Measurements from ENCODE around the gene PDE4D.

PDE4D gene

DNA sequence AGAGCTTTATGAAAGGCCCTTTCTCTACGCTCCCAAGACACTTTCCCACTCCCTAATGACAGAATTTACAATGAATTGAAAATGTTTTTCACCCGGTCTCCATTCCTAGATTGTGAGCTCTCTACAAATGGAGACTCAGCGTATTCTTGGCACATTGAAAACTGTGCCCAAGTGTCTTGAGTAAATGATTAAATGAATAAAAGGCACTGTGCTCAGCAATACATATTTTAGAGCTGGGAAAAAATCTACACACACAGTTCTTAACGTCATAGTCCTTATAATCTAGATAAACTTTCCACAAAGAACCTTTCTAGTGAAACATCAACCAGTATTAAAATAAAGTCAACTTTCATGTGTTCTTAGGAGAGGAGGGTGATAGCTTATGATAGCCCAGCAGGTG is 676.7 kb downstream of the PDE4D start:
- no peak for TF ChIP-seq CTCF (IDR thresholded peaks at IDR 0.05; ENCODE audit: low read depth, low read length)
- Histone ChIP-seq H3K4me1 (no peaks in the 10 kb centered on the region), H3K36me3 (no peaks in the 10 kb centered on the region), H3K9me3 (no peaks in the 10 kb centered on the region; the same call in 1 of the 2 replicates), H3K27me3 (no peaks in the 10 kb centered on the region), H3K4me3 (ENCODE audit: low read depth, low read length) (no peak overlapping the region)
- no peak for DNase-seq

DNA sequence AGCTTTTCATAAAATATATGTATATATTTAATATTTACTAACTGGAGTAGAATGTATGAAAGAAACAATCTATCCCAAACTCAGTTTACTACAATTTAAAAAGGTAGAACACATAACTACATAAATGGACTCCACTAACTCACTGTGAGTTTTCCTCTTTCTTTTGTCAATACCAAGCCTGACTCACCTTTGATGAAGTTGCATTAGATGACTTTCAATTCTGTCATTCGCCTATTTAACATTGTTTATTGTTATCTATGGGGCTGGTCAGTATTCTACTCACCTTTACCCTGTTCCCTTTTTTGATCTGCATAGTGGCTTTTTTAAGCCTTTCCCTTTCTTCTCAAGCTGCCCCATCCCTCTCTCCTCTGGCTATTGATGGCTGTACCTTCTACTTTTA is 680.9 kb downstream of the PDE4D start:
- Histone ChIP-seq H3K9me3 (no peaks in the 10 kb centered on the region; the same call in 1 of the 2 replicates), H3K27me3 (no peaks in the 10 kb centered on the region), H3K4me1 (peaks cover 17% of the 10 kb centered on the region), H3K36me3 (no peaks in the 10 kb centered on the region), H3K4me3 (ENCODE audit: low read depth, low read length) (no peak overlapping the region)
- DNase-seq, result no peak
- TF ChIP-seq CTCF (IDR thresholded peaks at IDR 0.05; ENCODE audit: low read depth, low read length), result no peak

DNA sequence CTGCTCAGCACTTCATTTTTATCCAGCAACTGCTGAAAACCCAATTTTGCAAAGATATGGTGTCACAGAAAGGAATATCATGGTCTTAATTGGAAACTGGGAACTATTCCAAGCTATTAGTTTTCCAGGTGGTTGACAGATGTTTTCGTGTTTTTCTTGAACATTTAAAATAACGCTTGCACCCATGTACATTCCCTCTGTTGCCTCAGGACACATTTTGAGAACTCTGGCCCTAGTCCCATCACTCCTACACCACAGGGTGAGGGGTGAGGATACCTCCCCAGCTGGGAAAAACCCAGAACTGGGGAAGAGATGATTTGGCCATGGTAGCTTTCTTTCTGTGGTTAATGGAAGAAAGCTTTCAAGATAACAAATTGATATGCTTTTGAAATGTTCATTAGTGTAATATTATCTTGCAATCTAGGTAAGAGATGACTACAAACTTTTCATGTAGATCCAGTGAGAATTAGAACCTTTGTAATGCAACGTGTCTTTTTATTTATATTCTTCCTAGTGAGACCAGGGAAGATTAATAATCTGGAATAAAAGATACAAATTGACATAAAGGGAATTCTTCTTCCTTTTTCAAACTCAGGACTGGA is 683.7 kb downstream of the PDE4D start:
- H3K4me3 ChIP-seq (ENCODE audit: low read depth, low read length), result no peak overlapping the region
- TF ChIP-seq CTCF (IDR thresholded peaks at IDR 0.05; ENCODE audit: low read depth, low read length), result no peak
- H3K36me3 ChIP-seq, result no peaks in the 10 kb centered on the region
- no peaks in the 10 kb centered on the region for H3K27me3 ChIP-seq
- peak; percentile 72 for DNase-seq
- no peaks in the 10 kb centered on the region; the same call in 1 of the 2 replicates for H3K9me3 ChIP-seq
- peaks cover 18% of the 10 kb centered on the region for H3K4me1 ChIP-seq

GRCh38 chr5:59208474-59208873 is 685.1 kb downstream of the PDE4D start:
- H3K36me3 ChIP-seq, result no peaks in the 10 kb centered on the region
- no peaks in the 10 kb centered on the region for H3K27me3 ChIP-seq
- TF ChIP-seq CTCF (IDR thresholded peaks at IDR 0.05; ENCODE audit: low read depth, low read length), result no peak
- H3K4me1 ChIP-seq, result peaks cover 23% of the 10 kb centered on the region
- DNase-seq, result no peak
- no peak overlapping the region for H3K4me3 ChIP-seq (ENCODE audit: low read depth, low read length)
- H3K9me3 ChIP-seq, result no peaks in the 10 kb centered on the region; the same call in 1 of the 2 replicates

- TF ChIP-seq CTCF (IDR thresholded peaks at IDR 0.05; ENCODE audit: low read depth, low read length), result no peak
- H3K36me3 ChIP-seq, result no peaks in the 10 kb centered on the region
- no peak for DNase-seq
- H3K9me3 ChIP-seq, result no peaks in the 10 kb centered on the region; the same call in 1 of the 2 replicates
- peaks cover 23% of the 10 kb centered on the region for H3K4me1 ChIP-seq
- H3K27me3 ChIP-seq, result no peaks in the 10 kb centered on the region
- H3K4me3 ChIP-seq (ENCODE audit: low read depth, low read length), result no peak overlapping the region
These were observed 686.1 kb downstream of the PDE4D start for GRCh38 chr5:59207401-59207800.

DNA sequence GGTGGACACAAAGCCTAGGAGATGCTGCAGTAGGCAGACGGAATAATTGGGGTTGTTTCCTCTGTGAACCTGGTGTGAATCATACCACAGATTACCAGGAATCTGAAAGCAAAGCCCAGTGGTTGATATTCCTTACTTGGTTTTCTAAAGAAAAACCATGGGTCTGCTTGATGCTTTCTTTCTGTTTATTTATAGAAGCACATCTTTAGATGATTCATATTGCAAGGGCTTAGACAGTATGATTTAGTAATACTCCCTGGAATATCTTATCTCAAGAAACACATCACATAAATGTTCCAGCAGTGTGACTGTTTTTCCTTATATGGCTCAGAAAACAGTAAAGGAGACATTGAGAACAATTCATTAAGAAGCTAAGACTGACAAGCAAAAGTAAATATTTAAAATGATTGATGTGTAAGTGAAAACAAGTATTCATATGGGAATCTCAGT is 687.4 kb downstream of the PDE4D start:
- peaks cover 23% of the 10 kb centered on the region for H3K4me1 ChIP-seq
- H3K27me3 ChIP-seq, result no peaks in the 10 kb centered on the region
- H3K36me3 ChIP-seq, result no peaks in the 10 kb centered on the region
- DNase-seq, result no peak
- no peaks in the 10 kb centered on the region; the same call in 1 of the 2 replicates for H3K9me3 ChIP-seq
- TF ChIP-seq CTCF (IDR thresholded peaks at IDR 0.05; ENCODE audit: low read depth, low read length), result no peak
- no peak overlapping the region for H3K4me3 ChIP-seq (ENCODE audit: low read depth, low read length)

Measured in BE2C (cell line).